ENCODE results near the gene LDLRAD3.

GRCh38 chr11:36129955-36130354 lies 186.1 kb downstream of the LDLRAD3 start:
- no peak for TF ChIP-seq CTCF (IDR thresholded peaks at IDR 0.05)
- no peak for TF ChIP-seq POLR2A (IDR thresholded peaks at IDR 0.05)

All from adrenal gland (tissue), 5 donors.